ENCODE results near the gene FAM222A. TPM values are rescaled to one million over a fixed set of nuclear protein-coding genes. Genes with fewer than 3 reads are reported as not detected.

The FAM222A gene
- polyA plus RNA-seq, 1 donor (not counting 4 experiments of a cell fraction or from before 2014, with no cell fraction given): 0.05 TPM

GRCh38 chr12:109792992-109793391, 79.4 kb downstream of the FAM222A start:
- H3K9me3 ChIP-seq (ENCODE audit: control insufficient read depth, low read depth, low read length): no peaks in the 10 kb centered on the region
- no peaks in the 10 kb centered on the region for H3K9me1 ChIP-seq (ENCODE audit: control insufficient read depth, extremely low read depth, insufficient read depth, low read length)
- no peak overlapping the region for H3K27ac ChIP-seq (ENCODE audit: control insufficient read depth, insufficient read depth, low read length)
- dilution Hi-C loops (cut with MboI; ENCODE audit: extremely low pct_ligation_motif_present, low sequenced_read_pairs): loop anchor here (25.0 kb wide), 2 partner anchors 156 to 256 kb away; no protein-coding TSS in a partner anchor
- H3K79me2 ChIP-seq (ENCODE audit: control insufficient read depth, insufficient read depth, low read length): no peaks in the 10 kb centered on the region
- peaks cover 5% of the 10 kb centered on the region for H3K4me1 ChIP-seq (ENCODE audit: control insufficient read depth, extremely low read depth, insufficient read depth, low read length)
- H3K27me3 ChIP-seq (ENCODE audit: control insufficient read depth, extremely low read depth, insufficient read depth, low read length): no peaks in the 10 kb centered on the region
- TF ChIP-seq CTCF (optimal IDR thresholded peaks at IDR 0.05 in 1 of 3, IDR thresholded peaks at IDR 0.05 in 1 of 3, conservative IDR thresholded peaks at IDR 0.05 in 1 of 3; ENCODE audit: extremely low read depth in 1 of 3, insufficient read depth in 2 of 3, low read length in 3 of 3): no peak
- no peak for TF ChIP-seq EZH2 (IDR thresholded peaks at IDR 0.05; ENCODE audit: low read length)
- H2AFZ ChIP-seq (ENCODE audit: control insufficient read depth, low read length): no peak overlapping the region
- H3K4me2 ChIP-seq (ENCODE audit: control insufficient read depth, extremely low read depth, insufficient read depth, low read depth, low read length): no peak overlapping the region
- DNase-seq (ENCODE audit: low read depth, low spot score): no peak
- FAIRE-seq: no peak
- H3K4me3 ChIP-seq (ENCODE audit: control insufficient read depth in 2 of 3, extremely low read depth in 1 of 3, insufficient read depth in 2 of 3, low read depth in 1 of 3, low read length in 3 of 3): no peak overlapping the region
- H4K20me1 ChIP-seq (ENCODE audit: control insufficient read depth, extremely low read depth, insufficient read depth, low read length): no peaks in the 10 kb centered on the region
- H3K9ac ChIP-seq (ENCODE audit: control insufficient read depth, extremely low read depth, insufficient read depth, low read length): no peak overlapping the region
- no peaks in the 10 kb centered on the region for H3K36me3 ChIP-seq (ENCODE audit: control insufficient read depth in 2 of 2, extremely low read depth in 1 of 2, insufficient read depth in 2 of 2, low read length in 2 of 2)

GRCh38 chr12:109793411-109793810, 79.8 kb downstream of the FAM222A start:
- H3K9me3 ChIP-seq (ENCODE audit: control insufficient read depth, low read depth, low read length): no peaks in the 10 kb centered on the region
- no peaks in the 10 kb centered on the region for H3K27me3 ChIP-seq (ENCODE audit: control insufficient read depth, extremely low read depth, insufficient read depth, low read length)
- no peak overlapping the region for H2AFZ ChIP-seq (ENCODE audit: control insufficient read depth, low read length)
- DNase-seq (ENCODE audit: low read depth, low spot score) (no peak), FAIRE-seq (no peak)
- H3K4me3 ChIP-seq (ENCODE audit: control insufficient read depth in 2 of 3, extremely low read depth in 1 of 3, insufficient read depth in 2 of 3, low read depth in 1 of 3, low read length in 3 of 3): no peak overlapping the region
- H3K4me1 ChIP-seq (ENCODE audit: control insufficient read depth, extremely low read depth, insufficient read depth, low read length): peaks cover 5% of the 10 kb centered on the region
- no peak overlapping the region for H3K4me2 ChIP-seq (ENCODE audit: control insufficient read depth, extremely low read depth, insufficient read depth, low read depth, low read length)
- no peaks in the 10 kb centered on the region for H3K79me2 ChIP-seq (ENCODE audit: control insufficient read depth, insufficient read depth, low read length)
- no peak overlapping the region for H3K9ac ChIP-seq (ENCODE audit: control insufficient read depth, extremely low read depth, insufficient read depth, low read length)
- H3K27ac ChIP-seq (ENCODE audit: control insufficient read depth, insufficient read depth, low read length): no peak overlapping the region
- H4K20me1 ChIP-seq (ENCODE audit: control insufficient read depth, extremely low read depth, insufficient read depth, low read length): no peaks in the 10 kb centered on the region
- dilution Hi-C loops (cut with MboI; ENCODE audit: extremely low pct_ligation_motif_present, low sequenced_read_pairs): loop anchor here (25.0 kb wide), 2 partner anchors 156 to 256 kb away; no protein-coding TSS in a partner anchor
- no peaks in the 10 kb centered on the region for H3K36me3 ChIP-seq (ENCODE audit: control insufficient read depth in 2 of 2, extremely low read depth in 1 of 2, insufficient read depth in 2 of 2, low read length in 2 of 2)
- H3K9me1 ChIP-seq (ENCODE audit: control insufficient read depth, extremely low read depth, insufficient read depth, low read length): no peaks in the 10 kb centered on the region
- TF ChIP-seq CTCF (optimal IDR thresholded peaks at IDR 0.05 in 1 of 3, IDR thresholded peaks at IDR 0.05 in 1 of 3, conservative IDR thresholded peaks at IDR 0.05 in 1 of 3; ENCODE audit: extremely low read depth in 1 of 3, insufficient read depth in 2 of 3, low read length in 3 of 3) (no peak), EZH2 (IDR thresholded peaks at IDR 0.05; ENCODE audit: low read length) (no peak)

Measured in keratinocyte (primary cell).